ENCODE results near the gene CTTNBP2NL.
"Not testable (repeated sequence)": the region's sequence is repeated elsewhere in the genome, so short reads cannot be mapped to it uniquely, and the experiment has no call there.

Gene CTTNBP2NL

GRCh38 chr1:112423666-112424065 is 27.7 kb downstream of the CTTNBP2NL start:
- not testable (repeated sequence) for DNase-seq (ENCODE audit: low spot score)

GRCh38 chr1:112429749-112430148 is 33.7 kb downstream of the CTTNBP2NL start:
- no peak for DNase-seq (ENCODE audit: low spot score)

GRCh38 chr1:112431038-112431437 is 35.0 kb downstream of the CTTNBP2NL start:
- no peak for DNase-seq (ENCODE audit: low spot score)

GRCh38 chr1:112435448-112435847 is 39.4 kb downstream of the CTTNBP2NL start:
- no peak for DNase-seq (ENCODE audit: low spot score)

- DNase-seq (ENCODE audit: low spot score): no peak
Observed at GRCh38 chr1:112436384-112437156, 40.6 kb downstream of the CTTNBP2NL start.

- not testable (repeated sequence) for DNase-seq (ENCODE audit: low spot score)
Observed at GRCh38 chr1:112438156-112438555, 42.1 kb downstream of the CTTNBP2NL start.

GRCh38 chr1:112439592-112439991 is 43.6 kb downstream of the CTTNBP2NL start:
- DNase-seq (ENCODE audit: low spot score): no peak

- no peak for DNase-seq (ENCODE audit: low spot score)
Observed at GRCh38 chr1:112440574-112440973, 44.6 kb downstream of the CTTNBP2NL start.

GRCh38 chr1:112444269-112444668 is 48.3 kb downstream of the CTTNBP2NL start:
- no peak for DNase-seq (ENCODE audit: low spot score)

- DNase-seq (ENCODE audit: low spot score): no peak
Observed at GRCh38 chr1:112445596-112445995, 49.6 kb downstream of the CTTNBP2NL start.

GRCh38 chr1:112446411-112446810 is 50.4 kb downstream of the CTTNBP2NL start:
- no peak for DNase-seq (ENCODE audit: low spot score)

- DNase-seq (ENCODE audit: low spot score): no peak
Observed at GRCh38 chr1:112448904-112449629, 53.1 kb downstream of the CTTNBP2NL start.

GRCh38 chr1:112449630-112449983 is 53.6 kb downstream of the CTTNBP2NL start:
- DNase-seq (ENCODE audit: low spot score): no peak

- DNase-seq (ENCODE audit: low spot score): no peak
Observed at GRCh38 chr1:112450773-112451172, 54.8 kb downstream of the CTTNBP2NL start.

- DNase-seq (ENCODE audit: low spot score): not testable (repeated sequence)
Observed at GRCh38 chr1:112451301-112451700, 55.3 kb downstream of the CTTNBP2NL start.

- DNase-seq (ENCODE audit: low spot score): no peak
Observed at GRCh38 chr1:112453876-112454275, 57.9 kb downstream of the CTTNBP2NL start.

- DNase-seq (ENCODE audit: low spot score): no peak
Observed at GRCh38 chr1:112454316-112454715, 58.3 kb downstream of the CTTNBP2NL start.

GRCh38 chr1:112457241-112457640 is 61.2 kb downstream of the CTTNBP2NL start:
- no peak for DNase-seq (ENCODE audit: low spot score)

- no peak for DNase-seq (ENCODE audit: low spot score)
Observed at GRCh38 chr1:112457955-112458354, 61.9 kb downstream of the CTTNBP2NL start.

GRCh38 chr1:112458756-112459155 is 62.7 kb downstream of the CTTNBP2NL start:
- no peak for DNase-seq (ENCODE audit: low spot score)

GRCh38 chr1:112460615-112461014 is 64.6 kb downstream of the CTTNBP2NL start:
- no peak for DNase-seq (ENCODE audit: low spot score)

- DNase-seq (ENCODE audit: low spot score): no peak
Observed at GRCh38 chr1:112461200-112461871, 65.3 kb downstream of the CTTNBP2NL start.

- DNase-seq (ENCODE audit: low spot score): no peak
Observed at GRCh38 chr1:112462953-112463279, 66.9 kb downstream of the CTTNBP2NL start.
